Thymus (tissue), 14 donors: ENCODE results near the gene RNF41. TPM values are rescaled to one million over a fixed set of nuclear protein-coding genes. Genes with fewer than 3 reads are reported as not detected.
A peak's percentile ranks its signal among the peaks of the same experiment; 100 is the strongest.
"Not testable (repeated sequence)": the region's sequence is repeated elsewhere in the genome, so short reads cannot be mapped to it uniquely, and the experiment has no call there.

Experiments used
- DNase-seq, 9 donors: peaks; one replicate each; pipeline ENCODE4 v3.0.0-alpha.2; 2013; ENCODE audit warnings: low spot score in 9 of 9, low read depth in 6 of 9, missing footprints in 1 of 9
- H3K27ac ChIP-seq, 2 donors: one replicate each; pipeline ENCODE4 v1.5.1; 2013; ENCODE audit warnings: control low read depth in 1 of 2, low read depth in 1 of 2, low read length in 1 of 2, mild to moderate bottlenecking in 1 of 2, moderate library complexity in 1 of 2
- H3K27me3 ChIP-seq, 2 donors: one replicate each; pipeline ENCODE4 v1.5.1; 2013; ENCODE audit warnings: low read length in 1 of 2; ENCODE audit not compliant: control insufficient read depth in 2 of 2, insufficient read depth in 1 of 2
- H3K36me3 ChIP-seq, 2 donors: one replicate each; pipeline ENCODE4 v1.5.1; 2013; ENCODE audit warnings: low read length in 1 of 2, mild to moderate bottlenecking in 1 of 2, moderate library complexity in 1 of 2; ENCODE audit not compliant: control insufficient read depth in 2 of 2, insufficient read depth in 2 of 2
- H3K4me1 ChIP-seq, 2 donors: one replicate each; pipeline ENCODE4 v1.5.1; 2013; ENCODE audit warnings: low read length in 2 of 2; ENCODE audit not compliant: control insufficient read depth in 2 of 2, insufficient read depth in 2 of 2
- H3K4me3 ChIP-seq, 2 donors: one replicate each; pipeline ENCODE4 v1.5.1; 2013; ENCODE audit warnings: low read length in 2 of 2, control low read depth in 1 of 2, mild to moderate bottlenecking in 1 of 2
- H3K9me3 ChIP-seq, 2 donors: one replicate each; pipeline ENCODE4 v1.5.1; 2013; ENCODE audit warnings: low read length in 1 of 2, mild to moderate bottlenecking in 1 of 2; ENCODE audit not compliant: control insufficient read depth in 2 of 2, insufficient read depth in 1 of 2
- WGBS: extraction: QIAGEN DNeasy Blood & Tissue Kit; methylation state at CpG from one replicate; pipeline ENCODE4 v1.1.7; 2013; 5-methylcytosine and 5-hydroxymethylcytosine counted together
- long read RNA-seq, 10 donors: transcript quantifications; one replicate each; lab custom pipeline, GENCODE V29; 2026
- polyA plus RNA-seq: library from polyadenylated mRNA; stranded (reverse); fragments of 200-250 nt; gene quantifications from one replicate; pipeline ENCODE4 v1.2.3, GENCODE V29; 2013
- total RNA-seq: library from RNA; stranded (reverse); fragments of 120-200 nt; gene quantifications from one replicate; pipeline ENCODE4 v1.2.4, GENCODE V29; 2013
- donor health status: healthy.

RNF41 gene
- total RNA-seq (26.8 TPM), polyA plus RNA-seq (18.3 TPM)
- long read RNA-seq, donor 1 = 0 reads
- long read RNA-seq, donor 2 = 0 reads
- long read RNA-seq, donor 3, full-length matches to known transcripts = 8 of 8 reads
- long read RNA-seq, donor 3, partial matches to known transcripts = 0 of 8 reads
- long read RNA-seq, donor 3, other reads (novel, unspliced or antisense) = 0 of 8 reads
- long read RNA-seq, donor 4, partial matches to known transcripts = 0 of 2 reads
- long read RNA-seq, donor 4, other reads (novel, unspliced or antisense) = 0 of 2 reads
- long read RNA-seq, donor 5, full-length matches to known transcripts = 14 of 45 reads
- long read RNA-seq, donor 5, partial matches to known transcripts = 19 of 45 reads
- long read RNA-seq, donor 5, other reads (novel, unspliced or antisense) = 12 of 45 reads
- long read RNA-seq, donor 6, full-length matches to known transcripts = 3 of 25 reads
- long read RNA-seq, donor 6, partial matches to known transcripts = 22 of 25 reads
- long read RNA-seq, donor 6, other reads (novel, unspliced or antisense) = 0 of 25 reads
- long read RNA-seq, donor 7, full-length matches to known transcripts = 6 of 25 reads
- long read RNA-seq, donor 7, partial matches to known transcripts = 7 of 25 reads
- long read RNA-seq, donor 7, other reads (novel, unspliced or antisense) = 12 of 25 reads
- long read RNA-seq, donor 8, full-length matches to known transcripts = 1 of 1 reads
- long read RNA-seq, donor 8, partial matches to known transcripts = 0 of 1 reads
- long read RNA-seq, donor 8, other reads (novel, unspliced or antisense) = 0 of 1 reads
- long read RNA-seq, donor 9, full-length matches to known transcripts = 4 of 11 reads
- long read RNA-seq, donor 9, partial matches to known transcripts = 7 of 11 reads
- long read RNA-seq, donor 9, other reads (novel, unspliced or antisense) = 0 of 11 reads
- long read RNA-seq, donor 10, full-length matches to known transcripts = 3 of 34 reads
- long read RNA-seq, donor 10, partial matches to known transcripts = 21 of 34 reads
- long read RNA-seq, donor 10, other reads (novel, unspliced or antisense) = 10 of 34 reads

GRCh38 chr12:56221757-56222530, at the start of gene RNF41:
TSS of gene RNF41 (minus strand) at chr12:56221922. CDS start at chr12:56214047, 7,875 bp downstream.
- peak; percentile 84 to 98 (median 90) for DNase-seq
- Histone ChIP-seq H3K27me3 (no peaks in the 10 kb centered on the region), H3K27ac (peak within 1 kb of the TSS; percentile 87 to 98), H3K36me3 (no peaks in the 10 kb centered on the region), H3K9me3 (peaks cover 0 to 6% of the 10 kb centered on the region in 2 donors), H3K4me3 (peak within 1 kb of the TSS; percentile 74 to 95), H3K4me1 (peaks cover 14 to 38% of the 10 kb centered on the region in 2 donors)
- WGBS = under 1% methylated on average over 42 of the region's 42 CpGs

GRCh38 chr12:56271031-56271430, 49.3 kb upstream of the RNF41 start:
- Histone ChIP-seq H3K36me3 (peaks cover 44 to 67% of the 10 kb centered on the region in 2 donors), H3K4me3 (no peak overlapping the region), H3K4me1 (peaks cover 2 to 12% of the 10 kb centered on the region in 2 donors), H3K27me3 (no peaks in the 10 kb centered on the region), H3K9me3 (no peaks in the 10 kb centered on the region), H3K27ac (no peak overlapping the region)
- 50% methylated on average over 1 of the region's 1 CpG for WGBS
- DNase-seq = peak in 3 of 9 donors; percentile 15 to 31 (median 15)

- H3K9me3 ChIP-seq = no peaks in the 10 kb centered on the region
- H3K27me3 ChIP-seq = no peaks in the 10 kb centered on the region
- peaks cover 12 to 36% of the 10 kb centered on the region in 2 donors for H3K36me3 ChIP-seq
- H3K27ac ChIP-seq = peak overlapping the region in 1 of 2 donors; percentile 98
- no peak for DNase-seq
- peaks cover 2 to 12% of the 10 kb centered on the region in 2 donors for H3K4me1 ChIP-seq
- 49% methylated on average over 21 of the region's 21 CpGs for WGBS
- peak overlapping the region; percentile 72 to 85 for H3K4me3 ChIP-seq
Observed at GRCh38 chr12:56267443-56268071, 45.8 kb upstream of the RNF41 start.

GRCh38 chr12:56266693-56267442, 45.1 kb upstream of the RNF41 start, which contains the start of gene COQ10A:
TSS of gene COQ10A (plus strand) at chr12:56266942. CDS start at chr12:56267119, 177 bp downstream.
- Histone ChIP-seq H3K27me3 (no peaks in the 10 kb centered on the region), H3K36me3 (peaks cover 9 to 29% of the 10 kb centered on the region in 2 donors), H3K9me3 (no peaks in the 10 kb centered on the region), H3K4me1 (peaks cover 2 to 12% of the 10 kb centered on the region in 2 donors), H3K27ac (peak within 1 kb of the TSS; percentile 96 to 98), H3K4me3 (peak within 1 kb of the TSS; percentile 72 to 85)
- peak; percentile 76 to 95 (median 85) for DNase-seq
- WGBS = under 1% methylated on average over 68 of the region's 68 CpGs

GRCh38 chr12:56266068-56266692, 44.5 kb upstream of the RNF41 start:
- DNase-seq, H3K9me3 ChIP-seq, H3K27me3 ChIP-seq: not testable (repeated sequence)
- WGBS = 68% methylated on average over 16 of the region's 16 CpGs
- H3K4me3 ChIP-seq = peak overlapping the region; percentile 72 to 85
- peaks cover 2 to 12% of the 10 kb centered on the region in 2 donors for H3K4me1 ChIP-seq
- peak overlapping the region; percentile 96 to 98 for H3K27ac ChIP-seq
- H3K36me3 ChIP-seq = peaks cover 9 to 23% of the 10 kb centered on the region in 2 donors

GRCh38 chr12:56262955-56263354, 41.2 kb upstream of the RNF41 start:
- H3K36me3 ChIP-seq, H3K4me3 ChIP-seq, H3K9me3 ChIP-seq, H3K27me3 ChIP-seq, H3K27ac ChIP-seq, DNase-seq: not testable (repeated sequence)
- 97% methylated on average over 7 of the region's 7 CpGs for WGBS
- peaks cover 8 to 19% of the 10 kb centered on the region in 2 donors for H3K4me1 ChIP-seq

- WGBS = 95% methylated on average over 5 of the region's 5 CpGs
- H3K4me1 ChIP-seq = peaks cover 14 to 23% of the 10 kb centered on the region in 2 donors
- H3K9me3 ChIP-seq = no peaks in the 10 kb centered on the region
- H3K4me3 ChIP-seq = no peak overlapping the region
- H3K36me3 ChIP-seq = peaks cover 0 to 4% of the 10 kb centered on the region in 2 donors
- no peak for DNase-seq
- H3K27ac ChIP-seq = peak overlapping the region in 1 of 2 donors; percentile 31
- no peaks in the 10 kb centered on the region for H3K27me3 ChIP-seq
Observed at GRCh38 chr12:56261503-56262232, 39.9 kb upstream of the RNF41 start.
